Endodermal cell (in vitro differentiated cells): ENCODE results near the gene AP2M1. TPM values are rescaled to one million over a fixed set of nuclear protein-coding genes. Genes with fewer than 3 reads are reported as not detected.
"Not testable (repeated sequence)": the region's sequence is repeated elsewhere in the genome, so short reads cannot be mapped to it uniquely, and the experiment has no call there.

Experiments
- DNase-seq: peaks from one replicate; pipeline ENCODE4 v3.0.0-alpha.2; 2017
- H3K27ac ChIP-seq: 2 replicates; pipeline ENCODE4 v1.5.1; 2013; ENCODE audit warnings: mild to moderate bottlenecking, low read depth, low read length, moderate library complexity
- H3K27me3 ChIP-seq: 2 replicates; pipeline ENCODE4 v1.6.1; 2013; ENCODE audit warnings: mild to moderate bottlenecking, low read length, moderate library complexity; ENCODE audit not compliant: insufficient read depth, control insufficient read depth, poor library complexity, severe bottlenecking
- H3K36me3 ChIP-seq: 2 replicates; pipeline ENCODE4 v1.7.0; 2013; ENCODE audit warnings: mild to moderate bottlenecking, low read length, moderate library complexity; ENCODE audit not compliant: control insufficient read depth, insufficient read depth
- H3K4me1 ChIP-seq: one replicate; pipeline ENCODE4 v1.7.0; 2013; ENCODE audit warnings: low read length; ENCODE audit not compliant: control insufficient read depth, insufficient read depth
- H3K4me3 ChIP-seq: 2 replicates; pipeline ENCODE4 v1.5.1; 2013; ENCODE audit warnings: mild to moderate bottlenecking, low read length, moderate library complexity
- H3K9ac ChIP-seq: 2 replicates; pipeline ENCODE4 v1.6.1; 2013; ENCODE audit warnings: mild to moderate bottlenecking, low read length, moderate library complexity; ENCODE audit not compliant: poor library complexity, severe bottlenecking; ENCODE audit errors: extremely low read depth
- H3K9me3 ChIP-seq: 2 replicates; pipeline ENCODE4 v1.6.1; 2013; ENCODE audit warnings: mild to moderate bottlenecking, low read length, moderate library complexity; ENCODE audit not compliant: control insufficient read depth
- H3K27ac Mint-ChIP-seq: 2 replicates; pipeline ENCODE4 v1.8.0; 2020; ENCODE audit warnings: mixed read lengths
- H3K27me3 Mint-ChIP-seq: 2 replicates; pipeline ENCODE4 v1.8.0; 2021; ENCODE audit warnings: mild to moderate bottlenecking, mixed read lengths; ENCODE audit not compliant: insufficient read depth
- H3K36me3 Mint-ChIP-seq: 2 replicates; pipeline ENCODE4 v1.8.0; 2020; ENCODE audit warnings: low read depth, mixed read lengths
- H3K4me1 Mint-ChIP-seq: 2 replicates; pipeline ENCODE4 v1.8.0; 2020; ENCODE audit warnings: mixed read lengths
- H3K4me3 Mint-ChIP-seq: 2 replicates; pipeline ENCODE4 v1.8.0; 2020; ENCODE audit warnings: mild to moderate bottlenecking, moderate library complexity, mixed read lengths
- H3K9me3 Mint-ChIP-seq: 2 replicates; pipeline ENCODE4 v1.8.0; 2020; ENCODE audit warnings: mild to moderate bottlenecking, mixed read lengths
- CTCF ChIP-seq: fragments of 200-600 bp; sonication (generic); conservative IDR thresholded peaks from 2 replicates; pipeline ENCODE4 v1.5.0; 2021; ENCODE audit warnings: antibody characterized with exemption, mild to moderate bottlenecking
- WGBS, 2 experiments: methylation state at CpG; one replicate each; pipeline versions ENCODE4 v1.1.5 to v1.1.7; 2013; ENCODE audit warnings: missing lambda C conversion rate in 2 of 2, mixed read lengths in 1 of 2; ENCODE audit not compliant: insufficient coverage in 1 of 2, insufficient read length in 1 of 2; 5-methylcytosine and 5-hydroxymethylcytosine counted together
- total RNA-seq, 2 donors: library from RNA; stranded (reverse); fragmentation: NEBNext Ultra II Directional in 1 of 2; extraction: Animal tissue kit (Norgen Biotek cat#: 25700) in 1 of 2; gene quantifications; 2 replicates in 1 of 2; 3 replicates in 1 of 2; pipeline ENCODE4 v1.2.1, GENCODE V29; 2021

AP2M1 gene
- total RNA-seq, 2 donors from 2014 or later = 412 to 450 TPM

- no peak overlapping the region for H3K27ac Mint-ChIP-seq
- no peak overlapping the region for H3K4me3 Mint-ChIP-seq
- H3K36me3 Mint-ChIP-seq = peaks cover 6% of the 10 kb centered on the region
- H3K9me3 ChIP-seq = no peaks in the 10 kb centered on the region
- no peaks in the 10 kb centered on the region for H3K27me3 Mint-ChIP-seq
- no peak overlapping the region for H3K9ac ChIP-seq
- H3K4me1 Mint-ChIP-seq = peaks cover 11% of the 10 kb centered on the region
- TF ChIP-seq CTCF = no peak
- H3K9me3 Mint-ChIP-seq = no peaks in the 10 kb centered on the region
- no peak overlapping the region for H3K4me3 ChIP-seq
- DNase-seq = no peak
- H3K27me3 ChIP-seq = no peaks in the 10 kb centered on the region
- no peak overlapping the region for H3K27ac ChIP-seq
- H3K4me1 ChIP-seq = no peaks in the 10 kb centered on the region
- peaks cover 5% of the 10 kb centered on the region for H3K36me3 ChIP-seq
- WGBS, 2 experiments = 93 to 97% methylated on average over 3 to 4 of the region's 4 CpGs
Measured at GRCh38 chr3:184158404-184158803, 16.3 kb upstream of the AP2M1 start.

- H3K4me3 ChIP-seq = no peak overlapping the region
- no peak overlapping the region for H3K9ac ChIP-seq
- Mint-ChIP-seq H3K4me3 (no peak overlapping the region), H3K4me1 (peaks cover 8% of the 10 kb centered on the region), H3K36me3 (peaks cover 25% of the 10 kb centered on the region), H3K27me3 (no peaks in the 10 kb centered on the region), H3K9me3 (no peaks in the 10 kb centered on the region), H3K27ac (no peak overlapping the region)
- DNase-seq = no peak
- no peak for TF ChIP-seq CTCF
- no peaks in the 10 kb centered on the region for H3K4me1 ChIP-seq
- 84% methylated on average over 2 of the region's 2 CpGs; no CpG with 5 or more reads in 1 of the 2 experiments for WGBS, 2 experiments
- H3K27ac ChIP-seq = no peak overlapping the region
- H3K36me3 ChIP-seq = peaks cover 25% of the 10 kb centered on the region
- no peaks in the 10 kb centered on the region for H3K9me3 ChIP-seq
- no peaks in the 10 kb centered on the region for H3K27me3 ChIP-seq
Measured at GRCh38 chr3:184160456-184160855, 14.2 kb upstream of the AP2M1 start.

GRCh38 chr3:184162571-184163070 is 12.0 kb upstream of the AP2M1 start:
- H3K27me3 Mint-ChIP-seq, H3K27me3 ChIP-seq, H3K9me3 Mint-ChIP-seq, H3K4me1 Mint-ChIP-seq, H3K4me1 ChIP-seq, H3K4me3 Mint-ChIP-seq, H3K9ac ChIP-seq, DNase-seq, H3K27ac ChIP-seq, H3K27ac Mint-ChIP-seq, H3K9me3 ChIP-seq, H3K4me3 ChIP-seq: not testable (repeated sequence)
- peaks cover 46% of the 10 kb centered on the region for H3K36me3 Mint-ChIP-seq
- WGBS, 2 experiments = 92% methylated on average over 1 to 8 of the region's 8 CpGs
- H3K36me3 ChIP-seq = peaks cover 47% of the 10 kb centered on the region
